ENCODE data around the gene LRRC42. TPM values are rescaled to one million over a fixed set of nuclear protein-coding genes. Genes with fewer than 3 reads are reported as not detected.

The LRRC42 gene
- 10 to 100 TPM; 17.7 to 19.1 TPM for total RNA-seq

GRCh38 chr1:53946252-53947171 is at the start of gene LRRC42:
LRRC42 (plus strand) TSS chr1:53946350; CDS start chr1:53952000, 5,650 bp downstream.

DNA sequence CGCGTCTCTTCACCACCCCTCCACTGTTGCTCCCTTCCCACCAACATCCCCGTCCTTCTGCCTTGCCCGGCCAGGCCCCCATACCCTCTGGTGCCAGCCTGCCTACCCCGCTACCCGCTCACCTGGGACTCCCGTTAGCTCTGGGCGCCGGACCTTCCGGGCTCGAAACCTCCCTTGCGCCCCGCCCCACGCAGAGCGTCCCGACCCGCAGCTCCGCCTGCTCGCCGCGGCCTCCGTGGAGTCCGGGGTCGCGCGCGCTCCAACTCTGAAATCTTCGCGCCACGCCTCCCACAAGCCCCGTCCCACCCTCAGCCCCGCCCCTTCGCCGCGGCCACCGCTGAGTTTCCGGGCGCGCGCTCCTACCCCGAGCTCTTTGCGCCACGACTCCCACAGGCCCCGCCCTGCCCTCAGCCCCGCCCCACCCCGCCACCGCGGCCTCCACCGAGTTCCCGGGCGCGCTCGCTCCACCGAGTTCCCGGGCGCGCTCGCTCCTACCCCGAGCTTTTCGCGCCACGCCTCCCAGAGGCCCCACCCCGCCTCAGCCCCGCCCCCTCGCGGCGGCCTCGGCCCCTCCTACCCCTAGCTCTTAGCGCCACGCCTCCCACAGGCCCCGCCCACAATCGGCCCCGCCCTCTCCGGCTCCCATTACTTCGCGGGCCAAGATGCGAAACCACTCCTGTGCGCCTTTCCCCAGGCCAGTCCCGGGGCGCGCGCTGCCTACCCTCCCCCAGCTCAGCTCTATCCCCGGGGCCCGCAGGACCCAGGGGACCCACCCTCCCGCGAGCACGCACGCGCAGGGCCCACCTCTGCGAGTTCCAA is 508 bp upstream of the LRRC42 start, which contains the start of gene IFT25:
IFT25 (minus strand) TSS at position 267 of the 819 bp plus-strand sequence. CDS start 5,617 bp downstream, outside the sequence.

Other genes with a start within 250 kb of the LRRC42 start
- gene GLIS1, start 207.2 kb upstream of the LRRC42 start, total RNA-seq = not detected
- 10 to 100 TPM; 19.1 to 19.4 TPM for gene NDC1, start 108.1 kb upstream of the LRRC42 start, total RNA-seq
- 10 to 100 TPM; 15.8 to 17.1 TPM for gene YIPF1, start 56.6 kb upstream of the LRRC42 start, total RNA-seq
- not detected for gene DIO1, start 52.2 kb upstream of the LRRC42 start, total RNA-seq
- 10 to 100 TPM; 60.3 to 63.1 TPM for gene IFT25, start 651 bp upstream of the LRRC42 start, total RNA-seq
- not detected for gene LDLRAD1, start 71.8 kb downstream of the LRRC42 start, total RNA-seq
- 100 to 1,000 TPM; 205 to 211 TPM for gene TMEM59, start 106.9 kb downstream of the LRRC42 start, total RNA-seq
- gene TCEANC2, start 107.3 kb downstream of the LRRC42 start, total RNA-seq = 10 to 100 TPM; 10.6 to 11.7 TPM
- gene CDCP2, start 206.7 kb downstream of the LRRC42 start, total RNA-seq = under 1 TPM; 0.08 to 0.14 TPM